Right renal pelvis (tissue), 4 donors: ENCODE results near the gene KCNMA1. TPM values are rescaled to one million over a fixed set of nuclear protein-coding genes. Genes with fewer than 3 reads are reported as not detected.

ENCODE experiments used
- DNase-seq, 4 donors: peaks; one replicate each; pipeline ENCODE4 v3.0.0-alpha.2; 2013; ENCODE audit warnings: low read depth in 4 of 4, low spot score in 3 of 4, missing footprints in 1 of 4
- polyA plus RNA-seq, 4 donors: library from polyadenylated mRNA; unstranded; fragments of 120-200 nt; gene quantifications; one replicate each; pipeline ENCODE4 v1.2.1, GENCODE V29; 2013; ENCODE audit not compliant: insufficient read length in 4 of 4

Gene KCNMA1
- polyA plus RNA-seq, 4 donors: 2.9 to 4.8 (median 3.8) TPM

DNA sequence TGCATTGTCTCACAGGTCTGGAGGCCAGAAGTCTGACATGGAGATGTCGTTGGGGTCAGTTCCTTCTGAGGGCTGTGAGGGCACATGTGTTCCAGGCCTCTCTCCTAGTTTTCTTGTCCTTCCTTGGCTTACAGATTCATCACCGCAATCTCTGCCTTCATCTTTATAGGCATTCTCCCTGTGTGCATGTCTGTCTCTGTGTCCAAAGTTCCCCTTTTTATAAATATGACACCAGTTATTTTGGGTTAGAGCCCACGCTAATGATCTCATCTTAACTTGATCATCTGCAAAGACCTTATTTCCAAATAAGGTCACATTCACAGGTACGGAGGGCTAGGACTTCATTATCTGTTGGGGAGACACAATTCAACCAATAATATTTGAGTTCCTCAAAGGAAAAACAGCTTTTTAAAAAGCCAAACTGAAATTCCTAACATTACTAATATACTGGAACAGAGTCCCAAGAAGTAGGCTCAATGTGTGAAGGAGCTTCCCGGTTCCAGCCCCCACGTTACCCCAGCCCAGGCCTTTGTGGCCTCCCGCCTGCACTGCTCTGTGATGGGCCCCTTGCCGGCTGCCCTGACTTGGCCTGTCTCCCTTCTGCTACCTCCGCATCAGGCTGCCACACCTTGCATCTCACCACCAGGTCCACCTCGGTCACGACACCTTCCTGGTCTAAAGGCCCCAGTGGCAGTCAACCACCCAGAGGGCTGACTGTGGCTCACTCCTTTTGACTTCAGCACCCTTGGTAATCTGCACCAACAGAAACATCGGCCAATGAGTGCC is 142.7 kb downstream of the KCNMA1 start:
- no peak for DNase-seq

DNA sequence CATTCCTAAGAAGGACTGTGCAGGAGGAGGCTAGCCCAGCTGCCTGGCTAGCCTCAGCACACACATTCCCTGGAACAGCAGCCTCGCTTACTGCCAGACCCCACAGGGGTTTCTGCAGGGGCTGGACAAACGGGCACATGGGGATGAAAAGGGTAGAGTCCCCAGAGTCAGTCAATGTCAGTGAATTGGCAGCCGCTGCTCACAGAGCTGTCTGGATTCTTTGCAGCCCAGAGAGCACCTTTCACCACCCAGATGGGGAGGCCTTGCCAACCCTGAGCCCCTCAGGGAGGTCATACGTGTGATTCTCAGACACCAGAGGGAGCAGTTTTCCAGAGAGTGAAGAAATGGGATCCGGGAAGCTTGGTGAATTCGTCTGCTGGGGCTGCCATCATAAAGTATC is 143.3 kb downstream of the KCNMA1 start:
- DNase-seq: no peak

DNA sequence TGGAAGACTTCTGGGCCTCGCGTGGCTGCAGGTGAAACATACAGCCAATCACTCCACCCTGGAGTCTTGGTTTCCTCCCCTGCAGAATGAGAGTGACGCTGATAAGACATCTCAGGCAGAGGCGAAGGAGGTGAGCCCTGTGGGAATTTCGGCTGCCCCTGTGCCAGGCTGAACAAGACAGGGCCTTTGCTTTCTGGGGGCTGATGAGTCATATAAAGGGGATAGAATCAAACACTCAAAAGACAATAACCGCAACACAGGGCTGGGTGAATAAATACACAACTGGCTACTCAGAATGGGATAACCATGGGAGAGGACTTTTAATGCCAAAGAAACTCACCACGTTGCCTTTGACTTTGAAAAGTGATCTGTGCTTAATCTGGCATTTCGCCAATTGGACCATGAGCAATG is 143.8 kb downstream of the KCNMA1 start:
- DNase-seq: no peak

DNA sequence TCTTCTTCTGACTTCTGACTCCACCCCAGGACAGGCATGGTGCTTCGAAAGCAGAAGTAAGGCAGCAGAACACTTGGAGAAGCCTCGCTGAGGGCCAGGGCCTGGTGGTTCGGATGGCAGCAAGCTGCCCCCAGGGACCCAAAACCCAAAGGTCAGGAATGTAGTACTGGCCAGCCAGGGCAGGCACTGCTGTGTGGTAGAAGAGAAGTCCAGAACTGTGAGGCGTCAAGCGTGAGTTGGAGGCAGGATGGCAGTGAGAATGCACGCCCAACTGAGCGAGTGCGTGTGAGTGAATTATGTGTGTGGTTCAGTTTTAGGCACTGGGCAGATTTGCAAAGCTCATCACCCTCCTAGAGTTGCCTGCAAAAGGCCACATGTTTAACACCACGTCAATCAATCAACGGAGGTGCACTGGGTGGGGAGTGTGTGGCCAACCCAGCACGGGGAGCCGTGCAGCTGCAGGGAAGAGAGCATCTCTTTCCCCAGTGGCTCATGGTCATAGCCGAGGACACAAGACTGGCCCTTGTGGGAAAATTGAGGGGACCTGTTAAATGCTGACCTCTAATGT is 144.3 kb downstream of the KCNMA1 start:
- DNase-seq: no peak

DNA sequence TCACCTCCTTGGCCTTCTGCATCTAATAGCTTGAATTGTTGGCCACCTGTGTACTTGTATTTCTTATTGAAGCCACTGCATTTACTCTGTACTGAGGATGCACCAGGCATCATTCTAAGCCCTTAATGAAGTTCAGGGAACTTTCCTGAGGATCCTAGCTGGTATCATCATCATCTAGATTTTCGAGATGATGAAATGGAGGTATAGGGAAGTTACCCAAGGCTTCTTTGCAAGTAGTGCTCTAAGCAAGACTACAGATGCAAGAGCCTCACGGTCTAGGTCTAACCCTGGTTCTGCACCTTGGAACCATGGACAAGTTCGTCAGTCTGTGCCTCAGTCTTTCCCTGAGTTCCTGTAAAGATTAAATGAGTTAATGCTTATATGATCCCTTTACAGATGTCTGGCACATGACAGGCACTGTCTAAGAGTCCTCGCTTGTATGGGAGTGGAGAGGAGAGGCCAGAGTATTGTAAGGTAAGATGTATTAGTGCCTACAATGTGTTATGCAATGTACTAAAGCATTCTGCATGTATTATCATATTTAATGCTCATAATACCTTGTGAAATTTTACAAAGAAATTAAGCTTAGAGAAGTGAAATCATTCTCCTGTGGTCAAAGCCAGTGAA is 145.1 kb downstream of the KCNMA1 start:
- DNase-seq: no peak

DNA sequence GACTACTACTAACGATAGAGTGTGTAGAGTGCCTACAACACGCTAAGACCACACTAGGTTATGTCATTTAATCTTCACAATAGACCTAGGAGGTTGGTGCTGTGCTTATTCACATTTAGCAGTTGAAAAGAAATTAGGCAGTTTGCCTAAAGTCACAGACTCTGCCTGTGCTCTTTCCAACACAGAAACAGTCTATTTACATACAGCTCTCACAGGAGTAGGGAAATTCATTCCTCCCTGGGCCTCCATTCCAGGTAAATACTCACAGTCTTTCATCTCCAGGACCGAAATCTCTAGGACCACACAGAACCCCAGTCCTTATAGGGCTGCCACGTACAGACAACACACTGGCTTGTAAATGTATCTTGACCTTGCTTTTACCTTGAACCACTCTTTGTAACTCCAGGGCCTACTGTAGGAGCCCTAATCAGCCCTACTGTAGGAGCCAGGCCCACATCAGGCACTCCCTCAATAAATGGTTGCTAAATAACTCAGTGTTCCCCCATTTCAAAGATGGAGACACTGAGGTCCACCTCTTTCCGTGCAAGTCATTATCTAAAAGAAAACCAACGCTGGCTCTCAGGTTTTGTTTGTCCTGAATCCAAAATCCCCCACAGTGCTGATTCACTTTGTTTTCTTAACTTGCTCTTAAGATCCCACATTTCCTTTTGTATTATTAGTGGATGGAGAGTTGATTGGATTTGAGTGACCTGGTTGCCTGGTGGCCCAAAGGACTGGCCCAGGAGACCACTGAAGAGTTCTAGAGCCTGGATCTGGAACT is 146.9 kb downstream of the KCNMA1 start:
- no peak for DNase-seq

DNA sequence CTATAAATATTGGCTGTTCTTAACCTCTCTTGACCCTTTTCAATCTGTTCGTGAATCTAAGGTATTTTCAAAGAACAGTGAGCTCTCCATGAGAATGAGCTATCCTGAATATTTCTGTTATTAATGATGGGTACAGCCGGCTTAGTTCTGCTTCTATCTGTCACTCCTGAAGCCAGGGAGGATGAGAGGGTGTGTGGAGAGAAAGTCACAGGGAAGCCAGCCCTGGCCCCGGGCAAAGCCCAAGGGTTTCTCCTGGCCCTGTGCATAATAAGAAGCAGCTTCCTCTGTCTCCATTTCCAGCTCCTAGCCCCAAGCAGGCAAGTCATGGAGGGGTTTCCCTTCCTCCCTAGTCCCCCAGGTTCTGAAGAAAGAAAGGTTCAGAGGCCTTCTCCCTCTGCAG is 151.1 kb downstream of the KCNMA1 start:
- DNase-seq: no peak

DNA sequence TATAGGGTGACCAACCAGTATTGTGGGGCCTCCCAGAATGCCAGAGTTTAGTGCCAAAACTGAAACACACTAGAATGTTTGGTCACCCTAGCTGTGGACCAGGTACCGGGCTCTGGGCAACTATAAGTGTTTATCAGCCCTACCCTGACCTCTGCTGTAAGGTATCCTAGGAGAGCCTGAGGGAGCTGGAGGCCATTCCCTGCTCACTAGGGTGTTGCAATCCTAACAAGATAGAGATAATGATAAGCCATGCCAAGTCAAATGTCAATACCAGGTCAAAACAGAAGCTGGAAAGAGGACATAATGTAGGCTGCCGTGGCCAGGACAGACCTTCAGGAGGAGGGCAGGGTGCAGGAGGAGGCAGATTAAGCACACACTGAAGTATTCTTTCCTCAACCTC is 151.8 kb downstream of the KCNMA1 start:
- no peak for DNase-seq

DNA sequence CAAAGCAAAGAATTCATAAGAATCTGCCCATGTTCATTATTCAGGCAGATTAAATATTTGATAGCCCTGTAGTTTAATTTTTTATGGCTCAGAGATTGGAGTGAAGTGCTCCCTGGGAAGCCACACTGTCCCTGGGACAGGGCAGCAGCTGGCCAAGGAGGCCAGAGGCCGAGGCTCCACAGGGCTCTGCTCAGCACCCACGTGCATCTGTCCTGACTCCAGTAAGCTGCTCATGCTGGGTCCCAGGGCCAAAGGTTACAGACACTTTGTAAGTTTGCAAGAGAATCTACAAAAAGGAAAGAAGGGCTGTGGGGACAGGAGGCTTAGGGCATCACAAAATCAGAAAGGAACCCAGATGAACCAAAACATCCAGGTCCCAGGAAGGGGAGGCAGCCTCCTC is 155.5 kb downstream of the KCNMA1 start:
- no peak for DNase-seq

DNA sequence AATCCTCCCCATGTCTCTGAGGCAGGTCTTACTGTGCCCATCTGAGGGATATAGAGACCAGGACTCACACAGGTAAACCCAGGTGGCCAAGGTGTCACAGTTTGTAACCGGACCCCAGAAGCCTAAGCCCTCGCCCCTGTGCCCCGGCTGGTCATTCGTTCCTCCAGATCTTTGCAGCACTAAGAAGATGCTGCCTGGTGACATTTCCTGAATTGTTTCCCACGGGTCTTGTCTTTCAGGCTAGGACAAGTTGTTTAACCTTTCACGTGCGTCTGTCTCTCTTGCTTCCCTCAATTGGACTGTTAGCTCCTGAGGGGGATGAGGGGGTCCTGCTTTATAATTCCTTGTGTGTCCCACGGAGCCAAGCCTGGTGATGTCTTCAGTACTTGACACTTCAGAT is 158.0 kb downstream of the KCNMA1 start:
- no peak for DNase-seq

DNA sequence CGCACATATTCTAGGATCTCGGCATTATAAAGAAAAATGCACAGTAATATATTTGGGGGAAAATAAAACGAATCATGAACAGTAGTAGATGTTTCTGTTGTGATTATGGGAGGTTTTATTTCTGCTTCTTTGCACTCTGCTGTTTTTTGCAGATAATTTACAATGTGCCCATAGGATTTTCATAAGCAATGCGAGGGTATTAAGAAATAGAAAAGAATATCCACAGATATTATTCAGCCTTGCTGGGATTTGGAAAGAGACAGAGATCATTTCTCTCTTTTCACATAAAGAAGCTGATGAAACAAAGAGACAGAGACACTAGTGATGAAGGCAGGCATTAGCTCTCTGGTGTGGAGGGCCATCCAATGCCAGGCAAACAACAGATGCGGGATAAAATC is 158.6 kb downstream of the KCNMA1 start:
- no peak for DNase-seq

DNA sequence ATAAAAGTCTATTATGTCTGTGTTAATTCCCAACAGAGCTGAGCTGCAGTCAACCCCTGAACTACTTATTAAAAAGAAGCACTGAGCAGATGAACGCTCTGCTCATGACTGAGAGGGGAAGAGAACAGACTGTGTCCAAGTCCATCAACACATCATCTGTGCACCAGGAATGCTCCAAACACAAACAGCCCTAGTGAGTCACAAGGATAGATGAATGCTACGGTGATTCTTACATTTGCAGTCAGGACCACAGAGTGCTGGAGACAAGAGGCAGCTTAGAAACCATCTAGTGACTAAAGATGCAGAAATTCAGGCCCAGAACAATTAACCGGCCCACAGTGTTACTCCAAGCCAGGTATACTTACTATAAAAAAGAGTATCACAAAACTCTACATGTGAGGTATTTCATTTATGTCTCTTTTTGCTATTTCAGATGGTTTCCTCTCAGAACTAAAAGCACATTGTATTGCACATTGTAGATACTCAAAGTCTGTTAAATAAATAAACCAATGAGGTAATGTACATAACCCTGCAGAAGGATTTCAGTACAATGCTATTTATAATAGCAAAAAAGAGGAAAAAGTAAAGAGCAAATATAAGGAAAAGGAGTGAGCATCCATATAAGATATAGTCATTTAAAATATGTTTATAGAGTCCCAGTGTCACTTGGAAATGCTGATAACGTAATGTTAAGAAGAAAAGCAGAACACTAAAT is 159.2 kb downstream of the KCNMA1 start:
- DNase-seq: no peak

DNA sequence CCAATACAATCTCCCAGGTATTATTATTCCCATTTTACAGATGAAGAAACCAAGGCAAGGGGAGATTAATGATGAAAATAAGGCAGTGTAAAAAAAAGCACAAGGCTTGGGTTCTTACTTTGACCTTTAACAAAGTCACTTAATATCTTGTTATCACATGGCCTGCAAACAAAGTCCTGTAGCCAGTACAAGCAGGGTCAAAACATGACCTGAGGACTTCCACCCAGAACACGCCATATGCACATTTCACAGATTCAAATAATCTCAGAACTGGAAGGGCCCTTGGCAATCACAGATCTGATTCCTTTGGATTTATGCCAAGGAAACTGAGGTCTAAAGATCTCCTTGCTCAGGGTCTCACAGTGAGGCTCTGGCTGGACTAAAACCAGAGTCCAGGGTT is 162.1 kb downstream of the KCNMA1 start:
- DNase-seq: no peak

DNA sequence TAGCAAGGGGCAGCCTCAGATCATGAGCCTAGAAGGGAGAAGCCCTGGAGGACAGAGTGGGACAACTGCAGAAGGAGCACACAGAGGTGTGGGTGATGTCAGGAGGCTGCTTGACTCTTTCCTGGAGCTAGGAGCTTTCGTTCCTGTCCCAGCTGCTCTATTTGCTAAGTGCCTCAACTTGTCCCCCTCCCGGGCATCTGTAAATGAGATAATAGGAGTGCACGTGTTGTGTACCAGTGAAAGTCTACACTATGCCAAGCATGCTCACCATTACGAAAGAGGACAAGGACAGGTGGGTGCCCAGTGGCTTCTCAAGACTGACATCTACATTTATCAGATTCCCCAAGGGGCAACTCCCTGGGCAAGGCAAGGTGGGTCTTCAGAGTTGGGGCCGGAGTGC is 162.7 kb downstream of the KCNMA1 start:
- DNase-seq: no peak

DNA sequence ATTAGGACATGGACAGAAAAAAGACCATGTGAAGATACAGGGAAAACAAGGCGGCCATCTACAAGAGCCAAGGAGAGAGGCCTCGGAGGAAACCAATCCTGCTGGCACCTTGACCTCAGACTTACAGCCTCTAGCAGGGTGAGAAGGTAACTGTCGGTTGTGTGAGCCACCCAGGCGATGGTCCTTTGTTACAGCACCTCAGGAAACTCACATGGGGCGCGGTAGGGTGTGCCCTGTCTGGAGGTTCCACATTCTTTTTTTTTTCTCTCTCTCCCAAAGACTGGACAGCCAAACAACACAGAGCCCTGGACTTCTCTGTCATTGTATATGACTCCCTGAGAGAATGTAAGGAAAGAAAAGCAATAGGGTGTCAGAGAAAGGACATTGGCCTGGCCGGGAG is 163.2 kb downstream of the KCNMA1 start:
- DNase-seq: no peak

DNA sequence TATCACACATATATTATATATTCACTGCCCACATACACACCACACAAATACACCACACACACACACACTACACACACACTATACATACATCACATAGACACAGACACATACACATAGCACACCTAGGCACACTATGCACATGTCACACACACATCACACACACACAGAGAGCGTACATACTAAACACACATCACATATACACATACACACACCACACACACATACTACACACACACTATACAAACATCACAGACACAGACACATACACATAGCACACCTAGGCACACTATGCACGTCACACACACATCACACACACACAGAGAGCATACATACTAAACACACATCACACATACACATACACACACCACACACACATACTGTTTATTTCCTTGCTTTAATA is 165.5 kb downstream of the KCNMA1 start:
- DNase-seq: no peak

DNA sequence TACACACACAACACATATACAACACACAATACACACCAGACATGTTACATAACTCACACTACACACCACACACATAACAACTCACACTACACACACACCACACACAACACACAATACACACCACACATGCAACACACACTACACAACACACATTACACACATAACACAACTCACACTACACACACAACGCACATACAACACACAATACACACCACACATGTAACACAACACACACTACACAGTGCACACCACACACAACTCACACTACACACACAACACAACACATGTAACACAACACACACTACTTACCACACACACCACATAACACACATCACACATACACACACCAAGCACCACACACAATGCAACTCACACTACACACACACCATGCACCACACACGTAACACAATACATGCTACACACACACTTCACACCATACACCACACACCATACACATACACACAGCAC is 166.5 kb downstream of the KCNMA1 start:
- DNase-seq: no peak

DNA sequence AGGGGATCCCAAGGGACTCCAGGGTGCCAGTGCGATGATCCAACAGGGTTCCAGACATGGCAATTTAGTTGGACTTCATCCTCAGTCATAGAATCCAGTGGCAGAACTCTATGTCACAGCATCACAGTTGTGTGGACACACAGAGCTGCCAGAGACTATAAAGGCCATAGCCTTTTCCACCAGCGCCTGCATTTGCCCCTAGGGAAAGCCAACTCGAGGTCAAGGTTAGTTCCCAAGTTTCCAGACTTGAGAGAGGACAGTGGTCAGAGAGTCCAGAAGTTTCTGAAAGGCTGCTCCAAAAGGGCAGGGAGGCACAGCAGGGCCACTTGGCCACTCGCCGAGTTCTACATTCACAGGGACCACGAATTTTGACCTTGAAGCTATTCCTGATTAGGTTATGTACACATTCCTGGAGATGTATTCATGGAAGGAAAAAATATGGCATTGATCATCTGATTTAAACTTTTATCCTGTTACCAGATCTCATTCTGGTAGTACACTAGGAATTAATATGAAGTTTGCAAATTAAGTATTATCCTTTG is 170.1 kb downstream of the KCNMA1 start:
- no peak for DNase-seq

DNA sequence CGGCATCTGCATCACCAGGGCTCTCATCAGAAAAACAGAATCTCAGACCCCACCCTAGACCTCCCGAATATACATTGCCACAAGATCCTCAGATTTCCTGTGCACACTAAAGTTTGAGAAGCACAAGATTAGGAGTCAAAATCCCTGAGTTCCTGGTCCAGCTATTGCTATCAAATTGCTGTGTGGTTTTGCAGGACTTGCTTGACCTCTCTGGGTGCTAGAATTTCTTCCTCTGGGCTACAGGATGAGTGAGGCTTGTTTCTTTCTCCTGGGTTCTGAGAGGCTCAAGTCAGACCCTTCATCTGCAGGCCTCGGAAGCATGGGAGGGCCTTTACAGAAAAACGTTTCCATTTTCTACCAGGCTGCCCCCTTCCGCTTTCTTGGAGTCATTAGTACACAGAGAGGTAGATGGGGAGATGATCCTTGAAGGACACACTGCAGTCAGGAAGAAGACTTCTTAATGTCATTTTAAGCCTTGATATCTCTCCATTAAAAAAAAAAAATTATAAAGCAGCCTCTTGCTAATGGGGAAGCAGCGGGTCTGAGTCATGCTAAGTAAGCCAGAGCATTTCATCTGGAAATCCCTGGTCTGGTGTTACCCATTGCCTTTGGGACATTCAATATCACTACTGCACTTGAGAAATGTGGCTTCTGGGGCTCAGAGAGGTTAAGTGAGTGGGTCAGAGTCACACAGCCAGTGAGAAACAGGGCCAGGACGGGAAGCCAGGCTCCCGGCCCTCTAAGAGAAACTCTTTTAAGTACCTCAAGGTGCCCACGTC is 173.5 kb downstream of the KCNMA1 start:
- no peak for DNase-seq

DNA sequence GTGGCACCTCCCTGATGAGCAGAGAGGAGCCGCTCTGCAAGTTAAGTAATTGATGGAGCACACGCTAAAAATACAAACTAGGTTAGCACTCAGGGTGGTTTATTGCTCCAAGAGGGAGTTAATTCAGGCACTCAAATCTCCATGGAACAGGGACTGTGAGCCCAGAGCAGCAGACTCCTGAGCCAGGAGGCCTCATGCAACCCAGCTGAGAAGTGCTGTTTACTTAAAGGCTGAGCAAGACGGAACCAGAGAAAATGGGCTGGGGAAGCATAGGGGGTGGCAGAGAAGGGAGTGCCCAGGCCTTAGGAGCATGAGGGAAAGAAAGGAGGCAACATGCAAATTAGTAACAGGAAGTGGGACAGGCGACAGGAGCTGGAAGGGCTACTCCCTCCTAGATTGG is 174.1 kb downstream of the KCNMA1 start:
- no peak for DNase-seq
